NT2/D1 (cell line): Measurements from ENCODE around the gene TBC1D22A.

Experiments
- SUZ12 ChIP-seq: IDR thresholded peaks from 2 replicates; pipeline ENCODE4 v1.6.1; 2011; ENCODE audit not compliant: insufficient read length, insufficient read depth; ENCODE audit errors: extremely low read depth
- ZNF274 ChIP-seq: IDR thresholded peaks from 2 replicates; pipeline ENCODE4 v1.6.1; 2011; ENCODE audit warnings: mild to moderate bottlenecking, low read depth, low read length

DNA sequence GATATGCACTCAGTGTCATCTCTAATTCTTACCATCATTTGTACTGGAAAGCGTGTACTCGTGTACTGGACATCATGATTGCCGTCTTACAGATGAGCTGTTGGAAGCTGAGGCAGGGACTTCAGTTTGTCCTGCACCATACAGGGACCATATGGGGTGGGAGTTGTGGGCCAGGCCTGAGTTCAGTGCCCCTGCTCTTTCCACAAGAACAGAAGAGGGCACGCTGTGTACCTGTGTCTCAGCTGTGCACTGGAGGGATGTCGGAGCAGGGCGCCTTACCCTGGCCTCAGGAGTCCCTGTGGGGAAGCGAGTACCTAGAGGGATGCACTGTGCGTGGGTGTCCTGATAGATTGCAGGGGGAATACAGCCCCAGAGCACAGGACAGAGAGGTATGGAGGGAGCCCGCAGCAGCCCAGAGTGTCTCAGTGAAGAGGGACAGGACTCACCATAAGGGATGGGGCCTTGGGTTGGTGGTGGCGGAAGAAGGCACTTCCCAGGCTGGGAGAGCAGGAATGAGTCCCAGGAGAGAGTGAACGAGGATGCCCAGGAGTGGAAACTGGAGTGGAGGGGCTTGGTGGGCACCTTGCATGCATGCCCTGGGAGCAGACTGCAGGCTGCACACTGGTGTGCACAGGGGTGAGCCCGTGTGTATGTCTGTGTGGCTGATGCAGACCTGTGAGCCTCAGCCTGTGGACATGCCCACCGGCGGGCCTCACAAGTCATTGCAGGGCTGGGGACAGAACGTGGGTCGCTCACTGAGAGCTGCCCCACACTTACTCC, 329.7 kb downstream of the TBC1D22A start:
- TF ChIP-seq ZNF274 (no peak), SUZ12 (no peak)
